HL-60 (cell line): ENCODE results near the gene CFAP43.

ENCODE experiments used
- DNase-seq, 2 experiments: peaks; one replicate each; pipeline ENCODE4 v3.0.0-alpha.2; 2010 to 2020; ENCODE audit warnings: low read depth in 1 of 2, low spot score in 1 of 2
- H3K27ac ChIP-seq: fragments of 250-450 bp; sonication (Bioruptor Pico); replicated peaks from 2 replicates; pipeline ENCODE4 v1.5.1; 2020; ENCODE audit warnings: mild to moderate bottlenecking, moderate library complexity
- H3K27me3 ChIP-seq: fragments of 250-450 bp; sonication (Bioruptor Pico); 2 replicates; pipeline ENCODE4 v1.5.1; 2021; ENCODE audit warnings: mild to moderate bottlenecking, moderate library complexity; ENCODE audit not compliant: insufficient read depth, poor library complexity, severe bottlenecking
- H3K4me3 ChIP-seq: replicated peaks from 2 replicates; pipeline ENCODE4 v1.5.1; 2011; ENCODE audit warnings: mild to moderate bottlenecking, control low read depth, low read length; ENCODE audit not compliant: insufficient read depth
- CTCF ChIP-seq: IDR thresholded peaks from one replicate; pipeline ENCODE4 v1.5.1; 2011; ENCODE audit warnings: low read length, control low read depth, inconsistent platforms; ENCODE audit not compliant: insufficient read depth
- GABPA ChIP-seq: IDR thresholded peaks from 2 replicates; pipeline ENCODE4 v1.6.1; 2012; ENCODE audit warnings: low read depth
- POLR2AphosphoS5 ChIP-seq: IDR thresholded peaks from 2 replicates; pipeline ENCODE4 v1.6.1; 2012; ENCODE audit warnings: low read depth
- REST ChIP-seq: IDR thresholded peaks from 2 replicates; pipeline ENCODE4 v1.6.1; 2012; ENCODE audit warnings: low read depth; ENCODE audit not compliant: insufficient replicate concordance
- SPI1 ChIP-seq: IDR thresholded peaks from 2 replicates; pipeline ENCODE4 v1.6.1; 2012; ENCODE audit warnings: low read depth, mild to moderate bottlenecking, borderline replicate concordance

The CFAP43 gene

DNA sequence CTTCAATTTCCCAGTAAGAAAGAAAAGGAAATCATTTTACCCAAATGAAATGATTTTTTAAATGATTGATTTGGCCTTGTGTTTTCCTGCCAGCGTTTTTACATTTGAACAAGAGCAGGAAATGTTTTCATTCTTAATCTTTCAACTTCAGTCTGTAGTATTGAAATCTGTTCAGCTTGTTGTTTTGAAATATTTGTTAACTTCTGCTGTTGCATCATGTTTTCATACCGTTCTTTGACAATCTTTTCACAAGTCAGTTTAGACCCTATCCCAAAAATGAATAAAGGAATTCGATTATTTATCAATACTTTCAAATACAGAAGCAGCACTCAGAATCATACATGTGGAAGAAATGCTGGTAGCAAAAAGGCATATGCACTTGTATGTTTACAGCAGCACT is 102.1 kb downstream of the CFAP43 start:
- no peak for DNase-seq
- Histone ChIP-seq H3K27ac (no peak overlapping the region), H3K4me3 (no peak overlapping the region), H3K27me3 (peaks cover 8% of the 10 kb centered on the region)
- TF ChIP-seq SPI1 (no peak), GABPA (no peak), CTCF (no peak), REST (no peak), POLR2AphosphoS5 (no peak)

GRCh38 chr10:104128214-104128613 is 104.0 kb downstream of the CFAP43 start:
- H3K4me3 ChIP-seq, result no peak overlapping the region
- H3K27ac ChIP-seq, result no peak overlapping the region
- no peak for DNase-seq
- TF ChIP-seq POLR2AphosphoS5 (no peak), CTCF (no peak), SPI1 (no peak), REST (no peak), GABPA (no peak)
- H3K27me3 ChIP-seq, result peaks cover 4% of the 10 kb centered on the region

- peak in 1 of 2 experiments; percentile 40 for DNase-seq
- H3K27ac ChIP-seq, result no peak overlapping the region
- peaks cover 4% of the 10 kb centered on the region for H3K27me3 ChIP-seq
- peak; percentile 11 for TF ChIP-seq CTCF
- no peak for TF ChIP-seq POLR2AphosphoS5
- H3K4me3 ChIP-seq, result no peak overlapping the region
Measured at GRCh38 chr10:104127411-104127810, 104.8 kb downstream of the CFAP43 start.

GRCh38 chr10:104123397-104123796 is 108.8 kb downstream of the CFAP43 start:
- H3K27ac ChIP-seq, result no peak overlapping the region
- no peak for DNase-seq
- TF ChIP-seq SPI1 (no peak), POLR2AphosphoS5 (no peak), GABPA (no peak), CTCF (no peak), REST (no peak)
- H3K4me3 ChIP-seq, result no peak overlapping the region
- no peaks in the 10 kb centered on the region for H3K27me3 ChIP-seq
